MM.1S (cell line): ENCODE results near the gene BCL2L1.

Experiments used
- DNase-seq: peaks from one replicate; pipeline ENCODE4 v3.0.0-alpha.2; 2015
- H2AFZ ChIP-seq: fragments of 300-600 bp; sonication (generic); 2 replicates; pipeline ENCODE4 v1.6.0; 2016; ENCODE audit warnings: antibody characterized with exemption, low read length
- H3F3A ChIP-seq: fragments of 300-600 bp; sonication (generic); 2 replicates; pipeline ENCODE4 v1.6.1; 2016; ENCODE audit warnings: mild to moderate bottlenecking, antibody characterized with exemption, low read length, moderate library complexity, mixed read lengths; ENCODE audit not compliant: insufficient read depth
- H3K27ac ChIP-seq: fragments of 300-600 bp; sonication (generic); 2 replicates; pipeline ENCODE4 v1.5.1; 2016; ENCODE audit warnings: mild to moderate bottlenecking, low read length
- H3K27me3 ChIP-seq: fragments of 300-600 bp; sonication (generic); replicated peaks from 2 replicates; pipeline ENCODE4 v1.6.0; 2016; ENCODE audit warnings: low read length; ENCODE audit not compliant: insufficient read depth
- H3K36me3 ChIP-seq: fragments of 300-600 bp; sonication (generic); replicated peaks from 2 replicates; pipeline ENCODE4 v1.6.1; 2016; ENCODE audit warnings: mild to moderate bottlenecking, low read length, mixed read lengths; ENCODE audit not compliant: insufficient read depth
- H3K4me1 ChIP-seq: fragments of 300-600 bp; sonication (generic); 2 replicates; pipeline ENCODE4 v1.6.1; 2016; ENCODE audit warnings: low read length, mixed read lengths
- H3K4me2 ChIP-seq: fragments of 300-600 bp; sonication (generic); 2 replicates; pipeline ENCODE4 v1.6.0; 2016; ENCODE audit warnings: low read depth, low read length
- H3K4me3 ChIP-seq: fragments of 300-600 bp; sonication (generic); 2 replicates; pipeline ENCODE4 v1.5.1; 2016; ENCODE audit warnings: low read length, mixed read lengths
- H3K79me2 ChIP-seq: fragments of 300-600 bp; sonication (generic); 2 replicates; pipeline ENCODE4 v1.6.1; 2016; ENCODE audit warnings: mixed run types, low read length, mixed read lengths
- H3K9ac ChIP-seq: fragments of 300-600 bp; sonication (generic); 2 replicates; pipeline ENCODE4 v1.6.1; 2016; ENCODE audit warnings: low read length, mixed read lengths
- H3K9me2 ChIP-seq: fragments of 300-600 bp; sonication (generic); replicated peaks from 2 replicates; pipeline ENCODE4 v1.6.1; 2016; ENCODE audit warnings: mild to moderate bottlenecking, low read length, mixed read lengths; ENCODE audit not compliant: insufficient read depth
- H3K9me3 ChIP-seq: fragments of 300-600 bp; sonication (generic); replicated peaks from 2 replicates; pipeline ENCODE4 v1.6.1; 2016; ENCODE audit warnings: mild to moderate bottlenecking, low read length, mixed read lengths; ENCODE audit not compliant: insufficient read depth
- H4K20me1 ChIP-seq: fragments of 300-600 bp; sonication (generic); 2 replicates; pipeline ENCODE4 v1.6.1; 2016; ENCODE audit warnings: mild to moderate bottlenecking, low read length, moderate library complexity, mixed read lengths; ENCODE audit not compliant: insufficient read depth
- CTCF ChIP-seq: fragments of 300-600 bp; sonication (generic); IDR thresholded peaks from 2 replicates; pipeline ENCODE4 v1.5.1; 2016; ENCODE audit warnings: antibody characterized with exemption, low read length, mixed read lengths
- EZH2 ChIP-seq: fragments of 300-600 bp; sonication (generic); optimal IDR thresholded peaks from 2 replicates; pipeline ENCODE3; 2017; ENCODE audit warnings: low read depth, mild to moderate bottlenecking, antibody characterized with exemption, low read length, mixed read lengths
- EZH2phosphoT487 ChIP-seq: fragments of 300-600 bp; sonication (generic); IDR thresholded peaks from 2 replicates; pipeline ENCODE4 v1.6.1; 2018; ENCODE audit warnings: antibody characterized with exemption, low read length

The BCL2L1 gene

GRCh38 chr20:31643522-31643921 is 79.1 kb downstream of the BCL2L1 start:
- H3K4me1 ChIP-seq = no peaks in the 10 kb centered on the region
- H3K9ac ChIP-seq = no peak overlapping the region
- no peaks in the 10 kb centered on the region for H3K36me3 ChIP-seq
- no peaks in the 10 kb centered on the region for H3K79me2 ChIP-seq
- DNase-seq = no peak
- TF ChIP-seq CTCF = no peak
- TF ChIP-seq EZH2 = no peak
- no peak for TF ChIP-seq EZH2phosphoT487
- H3K27me3 ChIP-seq = no peaks in the 10 kb centered on the region
- no peaks in the 10 kb centered on the region for H3K9me3 ChIP-seq
- no peak overlapping the region for H3K27ac ChIP-seq
- no peak overlapping the region for H2AFZ ChIP-seq
- no peak overlapping the region for H3K4me3 ChIP-seq
- H4K20me1 ChIP-seq = no peaks in the 10 kb centered on the region
- H3K4me2 ChIP-seq = no peak overlapping the region
- no peaks in the 10 kb centered on the region for H3K9me2 ChIP-seq
- H3F3A ChIP-seq = no peaks in the 10 kb centered on the region

GRCh38 chr20:31642837-31643236 is 79.8 kb downstream of the BCL2L1 start:
- H3K4me1 ChIP-seq = no peaks in the 10 kb centered on the region
- no peak for DNase-seq
- no peaks in the 10 kb centered on the region for H3K9me3 ChIP-seq
- H3K4me3 ChIP-seq = no peak overlapping the region
- H3K27ac ChIP-seq = no peak overlapping the region
- H3K79me2 ChIP-seq = no peaks in the 10 kb centered on the region
- H3K4me2 ChIP-seq = no peak overlapping the region
- no peak overlapping the region for H2AFZ ChIP-seq
- no peaks in the 10 kb centered on the region for H4K20me1 ChIP-seq
- H3K27me3 ChIP-seq = no peaks in the 10 kb centered on the region
- H3K36me3 ChIP-seq = no peaks in the 10 kb centered on the region
- no peak for TF ChIP-seq CTCF
- TF ChIP-seq EZH2 = no peak
- TF ChIP-seq EZH2phosphoT487 = no peak
- no peaks in the 10 kb centered on the region for H3K9me2 ChIP-seq
- H3F3A ChIP-seq = no peaks in the 10 kb centered on the region
- H3K9ac ChIP-seq = no peak overlapping the region

- Histone ChIP-seq H3K27me3 (no peaks in the 10 kb centered on the region), H3K4me1 (no peaks in the 10 kb centered on the region), H3K79me2 (no peaks in the 10 kb centered on the region), H3K9me3 (no peaks in the 10 kb centered on the region), H3K4me2 (no peak overlapping the region), H3F3A (no peaks in the 10 kb centered on the region), H3K9me2 (no peaks in the 10 kb centered on the region), H3K9ac (no peak overlapping the region), H3K36me3 (no peaks in the 10 kb centered on the region), H4K20me1 (no peaks in the 10 kb centered on the region), H2AFZ (no peak overlapping the region), H3K27ac (no peak overlapping the region), H3K4me3 (no peak overlapping the region)
- TF ChIP-seq CTCF (no peak), EZH2phosphoT487 (no peak), EZH2 (no peak)
- DNase-seq = no peak
Observed at GRCh38 chr20:31641391-31641790, 81.3 kb downstream of the BCL2L1 start.
